Neutrophil (primary cell): ENCODE data around the gene ATAD3A.
"Not testable (repeated sequence)": the region's sequence is repeated elsewhere in the genome, so short reads cannot be mapped to it uniquely, and the experiment has no call there.

Source experiments
- H3K27ac ChIP-seq: fragments of 200-600 bp; sonication (generic); 2 replicates; pipeline ENCODE4 v1.5.1; 2016; ENCODE audit warnings: mild to moderate bottlenecking, moderate library complexity
- H3K27me3 ChIP-seq: fragments of 200-600 bp; sonication (generic); 2 replicates; pipeline ENCODE4 v1.6.0; 2016; ENCODE audit warnings: mild to moderate bottlenecking
- H3K36me3 ChIP-seq: fragments of 200-600 bp; sonication (generic); 2 replicates; pipeline ENCODE4 v1.5.1; 2017
- H3K4me1 ChIP-seq, 2 experiments: fragments of 200-600 bp in 1 of 2; sonication (generic) in 1 of 2; 1 replicate in 1 of 2; 2 replicates in 1 of 2; pipeline versions ENCODE4 v1.5.1 to v1.6.1; 2013 to 2016; ENCODE audit warnings: low read depth in 1 of 2, low read length in 1 of 2, mild to moderate bottlenecking in 1 of 2, moderate library complexity in 1 of 2; ENCODE audit not compliant: control insufficient read depth in 1 of 2, insufficient read depth in 1 of 2
- H3K4me3 ChIP-seq, 2 experiments: fragments of 200-600 bp in 1 of 2; sonication (generic) in 1 of 2; 1 replicate in 1 of 2; 2 replicates in 1 of 2; pipeline ENCODE4 v1.5.1; 2013 to 2016; ENCODE audit warnings: low read depth in 1 of 2, low read length in 1 of 2, mild to moderate bottlenecking in 1 of 2, moderate library complexity in 1 of 2
- H3K9me3 ChIP-seq: fragments of 200-600 bp; sonication (generic); 2 replicates; pipeline ENCODE4 v1.5.1; 2016
- CTCF ChIP-seq: fragments of 200-600 bp; sonication (generic); IDR thresholded peaks from 2 replicates; pipeline ENCODE4 v1.5.1; 2016; ENCODE audit warnings: antibody characterized with exemption

ATAD3A gene

GRCh38 chr1:1517973-1518620 lies 6.1 kb downstream of the ATAD3A start:
- no peak overlapping the region for H3K27ac ChIP-seq
- no peaks in the 10 kb centered on the region for H3K27me3 ChIP-seq
- no peaks in the 10 kb centered on the region for H3K4me1 ChIP-seq
- TF ChIP-seq CTCF, result no peak
- H3K4me3 ChIP-seq, result no peak overlapping the region
- peaks cover 28% of the 10 kb centered on the region for H3K36me3 ChIP-seq
- no peaks in the 10 kb centered on the region for H3K9me3 ChIP-seq

GRCh38 chr1:1518621-1519007 lies 6.7 kb downstream of the ATAD3A start:
- not testable (repeated sequence) for H3K27ac ChIP-seq, H3K4me1 ChIP-seq, H3K4me3 ChIP-seq, H3K9me3 ChIP-seq, H3K27me3 ChIP-seq
- H3K36me3 ChIP-seq, result peaks cover 32% of the 10 kb centered on the region

GRCh38 chr1:1519805-1520505 lies 8.0 kb downstream of the ATAD3A start:
- H3K36me3 ChIP-seq, result peaks cover 33% of the 10 kb centered on the region

GRCh38 chr1:1521331-1521730 lies 9.4 kb downstream of the ATAD3A start:
- Histone ChIP-seq H3K9me3 (no peaks in the 10 kb centered on the region), H3K27ac (no peak overlapping the region), H3K36me3 (peaks cover 33% of the 10 kb centered on the region), H3K27me3 (no peaks in the 10 kb centered on the region), H3K4me1 (no peaks in the 10 kb centered on the region), H3K4me3 (no peak overlapping the region)
- TF ChIP-seq CTCF, result no peak

More at GRCh38 chr1:1519805-1520505, 8.0 kb downstream of the ATAD3A start:
- not testable (repeated sequence) for H3K27ac ChIP-seq, H3K4me1 ChIP-seq, H3K4me3 ChIP-seq, H3K9me3 ChIP-seq, H3K27me3 ChIP-seq

DNA sequence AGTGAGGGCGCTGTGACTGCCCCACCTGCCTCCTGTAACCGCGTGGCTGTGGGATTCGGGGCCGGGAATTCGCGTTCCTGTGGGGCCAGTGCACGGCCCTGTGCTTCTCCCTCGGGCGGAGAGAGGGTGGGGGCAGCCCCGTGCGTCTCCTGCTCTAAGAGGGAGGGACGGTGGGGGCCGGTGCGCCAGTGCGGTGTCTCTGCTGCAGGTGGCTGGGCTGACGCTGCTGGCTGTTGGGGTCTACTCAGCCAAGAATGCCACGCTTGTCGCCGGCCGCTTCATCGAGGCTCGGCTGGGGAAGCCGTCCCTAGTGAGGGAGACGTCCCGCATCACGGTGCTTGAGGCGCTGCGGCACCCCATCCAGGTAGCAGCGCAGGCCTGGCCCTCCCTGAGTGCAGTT lies 10.6 kb downstream of the ATAD3A start:
- not testable (repeated sequence) for H3K4me3 ChIP-seq, H3K4me1 ChIP-seq, H3K9me3 ChIP-seq, H3K27ac ChIP-seq, H3K27me3 ChIP-seq
- H3K36me3 ChIP-seq, result peaks cover 38% of the 10 kb centered on the region

DNA sequence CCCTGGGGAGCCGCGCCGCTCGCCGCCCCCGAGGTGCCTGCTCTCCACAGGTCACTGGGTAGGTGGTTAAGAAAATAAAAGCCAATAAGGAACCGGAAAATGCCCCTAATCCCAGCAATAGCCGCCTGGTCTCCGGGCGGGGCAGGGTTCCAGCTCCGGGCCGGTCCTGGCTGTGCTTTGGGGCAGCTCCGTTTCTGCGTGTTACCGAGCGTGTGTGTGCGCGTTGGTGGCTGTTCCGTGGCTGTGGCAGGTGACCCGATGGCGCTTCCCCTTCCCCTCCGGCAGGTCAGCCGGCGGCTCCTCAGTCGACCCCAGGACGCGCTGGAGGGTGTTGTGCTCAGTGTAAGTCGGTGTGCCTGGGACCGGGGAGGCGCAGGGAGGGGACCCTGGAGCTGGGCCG lies 11.3 kb downstream of the ATAD3A start:
- H3K4me3 ChIP-seq, H3K9me3 ChIP-seq, H3K27ac ChIP-seq, H3K4me1 ChIP-seq, H3K27me3 ChIP-seq: not testable (repeated sequence)
- H3K36me3 ChIP-seq, result peaks cover 37% of the 10 kb centered on the region

DNA sequence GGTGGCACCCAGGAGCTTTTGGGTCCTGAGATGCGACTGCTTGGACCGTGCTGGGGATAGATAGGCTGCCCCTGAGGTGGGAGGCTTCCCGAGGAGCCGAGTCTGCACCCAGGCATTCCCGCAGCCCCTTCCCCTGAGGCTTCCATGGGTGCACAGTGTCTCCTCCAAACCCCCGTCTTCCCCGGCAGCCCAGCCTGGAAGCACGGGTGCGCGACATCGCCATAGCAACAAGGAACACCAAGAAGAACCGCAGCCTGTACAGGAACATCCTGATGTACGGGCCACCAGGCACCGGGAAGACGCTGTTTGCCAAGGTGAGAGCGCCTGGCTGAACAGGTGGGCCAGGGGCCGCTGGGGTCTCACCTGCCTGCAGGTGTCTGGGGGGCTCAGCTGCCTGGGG lies 11.7 kb downstream of the ATAD3A start:
- not testable (repeated sequence) for H3K9me3 ChIP-seq, H3K27ac ChIP-seq, H3K4me1 ChIP-seq, H3K4me3 ChIP-seq, H3K27me3 ChIP-seq
- peaks cover 37% of the 10 kb centered on the region for H3K36me3 ChIP-seq

- H3K36me3 ChIP-seq, result peaks cover 34% of the 10 kb centered on the region
- not testable (repeated sequence) for H3K4me3 ChIP-seq
Measured at GRCh38 chr1:1524750-1525383, 12.9 kb downstream of the ATAD3A start.

DNA sequence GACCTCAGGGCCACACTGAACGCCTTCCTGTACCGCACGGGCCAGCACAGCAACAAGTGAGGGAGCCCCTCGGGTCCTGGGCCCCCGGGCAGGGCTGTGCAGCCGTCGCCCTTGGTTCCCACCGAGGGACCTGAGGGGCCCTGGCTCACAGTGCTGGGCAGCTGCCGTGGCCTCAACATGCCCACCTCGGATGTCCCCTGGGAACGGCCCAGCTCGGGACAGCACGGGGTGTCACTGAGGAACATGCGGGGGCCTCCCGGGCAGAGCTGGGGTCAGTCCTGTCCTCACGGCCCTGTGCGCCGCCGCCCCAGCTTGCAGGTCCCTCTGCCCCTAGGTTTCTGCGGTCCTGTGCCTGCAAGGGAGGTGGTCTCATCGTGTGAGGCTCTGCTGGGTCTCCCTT lies 14.5 kb downstream of the ATAD3A start:
- not testable (repeated sequence) for H3K4me3 ChIP-seq, H3K4me1 ChIP-seq, H3K27me3 ChIP-seq, H3K9me3 ChIP-seq, H3K27ac ChIP-seq
- H3K36me3 ChIP-seq, result peaks cover 23% of the 10 kb centered on the region

More at GRCh38 chr1:1524750-1525383, 12.9 kb downstream of the ATAD3A start:
- not testable (repeated sequence) for H3K9me3 ChIP-seq, H3K27me3 ChIP-seq, H3K4me1 ChIP-seq, H3K27ac ChIP-seq
